Measurements from ENCODE around the gene SP100.
"Not testable (repeated sequence)": the region's sequence is repeated elsewhere in the genome, so short reads cannot be mapped to it uniquely, and the experiment has no call there.

The SP100 gene

GRCh38 chr2:230400454-230400853 lies 15.5 kb upstream of the SP100 start:
- H3K9me3 ChIP-seq (ENCODE audit: insufficient read depth, low read length) = no peaks in the 10 kb centered on the region; the same call in 1 of the 2 replicates
- no peak overlapping the region for H3K4me3 ChIP-seq (ENCODE audit: insufficient read depth, low read length, poor library complexity, severe bottlenecking)
- H3K4me2 ChIP-seq (ENCODE audit: low read depth, low read length, poor library complexity, severe bottlenecking) = no peak overlapping the region
- no peaks in the 10 kb centered on the region for H3F3A ChIP-seq (ENCODE audit: insufficient read depth)
- H3K9me2 ChIP-seq (replicated peaks; ENCODE audit: insufficient read depth, low read length) = no peaks in the 10 kb centered on the region
- H3K27me3 ChIP-seq (ENCODE audit: low read length) = no peaks in the 10 kb centered on the region
- H4K20me1 ChIP-seq (ENCODE audit: low read depth, low read length) = no peaks in the 10 kb centered on the region
- no peak overlapping the region for H2AFZ ChIP-seq (ENCODE audit: low read depth, low read length, severe bottlenecking)
- 0 out of 2 replicates have a peak, but pooled peaks cover 3% of the 10 kb centered on the region for H3K36me3 ChIP-seq (ENCODE audit: low read length)
- no peak overlapping the region for H3K27ac ChIP-seq (ENCODE audit: low read depth, low read length)
- H3K79me2 ChIP-seq (ENCODE audit: insufficient read depth, low read length) = no peaks in the 10 kb centered on the region
- TF ChIP-seq EZH2phosphoT487 (conservative IDR thresholded peaks at IDR 0.05; ENCODE audit: low read length) (no peak), CTCF (IDR thresholded peaks at IDR 0.05; ENCODE audit: insufficient read depth, low read length, poor library complexity, severe bottlenecking) (no peak)
- no peak overlapping the region for H3K9ac ChIP-seq (ENCODE audit: low read length)

- H3K4me3 ChIP-seq (ENCODE audit: insufficient read depth, low read length, poor library complexity, severe bottlenecking); H3K9me2 ChIP-seq (replicated peaks; ENCODE audit: insufficient read depth, low read length); H3K9me3 ChIP-seq (ENCODE audit: insufficient read depth, low read length); H3K9ac ChIP-seq (ENCODE audit: low read length); H2AFZ ChIP-seq (ENCODE audit: low read depth, low read length, severe bottlenecking); H3K36me3 ChIP-seq (ENCODE audit: low read length); H3K4me2 ChIP-seq (ENCODE audit: low read depth, low read length, poor library complexity, severe bottlenecking); H3K27ac ChIP-seq (ENCODE audit: low read depth, low read length); H3K27me3 ChIP-seq (ENCODE audit: low read length); H3F3A ChIP-seq (ENCODE audit: insufficient read depth); H3K79me2 ChIP-seq (ENCODE audit: insufficient read depth, low read length); H4K20me1 ChIP-seq (ENCODE audit: low read depth, low read length): not testable (repeated sequence)
Observed at GRCh38 chr2:230401026-230401425, 15.0 kb upstream of the SP100 start.

GRCh38 chr2:230403746-230404145 lies 12.3 kb upstream of the SP100 start:
- H3K36me3 ChIP-seq (ENCODE audit: low read length) = 0 out of 2 replicates have a peak, but pooled peaks cover 3% of the 10 kb centered on the region
- no peak overlapping the region for H3K9ac ChIP-seq (ENCODE audit: low read length)
- H3K9me3 ChIP-seq (ENCODE audit: insufficient read depth, low read length) = no peaks in the 10 kb centered on the region
- no peak for TF ChIP-seq EZH2phosphoT487 (conservative IDR thresholded peaks at IDR 0.05; ENCODE audit: low read length)
- TF ChIP-seq CTCF (IDR thresholded peaks at IDR 0.05; ENCODE audit: insufficient read depth, low read length, poor library complexity, severe bottlenecking) = no peak
- no peak overlapping the region for H3K4me2 ChIP-seq (ENCODE audit: low read depth, low read length, poor library complexity, severe bottlenecking)
- no peaks in the 10 kb centered on the region for H3K79me2 ChIP-seq (ENCODE audit: insufficient read depth, low read length)
- H3K27ac ChIP-seq (ENCODE audit: low read depth, low read length) = no peak overlapping the region
- H4K20me1 ChIP-seq (ENCODE audit: low read depth, low read length) = no peaks in the 10 kb centered on the region
- no peaks in the 10 kb centered on the region for H3K9me2 ChIP-seq (replicated peaks; ENCODE audit: insufficient read depth, low read length)
- H3F3A ChIP-seq (ENCODE audit: insufficient read depth) = no peaks in the 10 kb centered on the region
- H3K27me3 ChIP-seq (ENCODE audit: low read length) = no peaks in the 10 kb centered on the region
- H2AFZ ChIP-seq (ENCODE audit: low read depth, low read length, severe bottlenecking) = no peak overlapping the region
- no peak overlapping the region for H3K4me3 ChIP-seq (ENCODE audit: insufficient read depth, low read length, poor library complexity, severe bottlenecking)

- no peak overlapping the region for H2AFZ ChIP-seq (ENCODE audit: low read depth, low read length, severe bottlenecking)
- H3K36me3 ChIP-seq (ENCODE audit: low read length) = 0 out of 2 replicates have a peak, but pooled peaks cover 3% of the 10 kb centered on the region
- H3F3A ChIP-seq (ENCODE audit: insufficient read depth) = no peaks in the 10 kb centered on the region
- H3K27ac ChIP-seq (ENCODE audit: low read depth, low read length) = no peak overlapping the region
- no peaks in the 10 kb centered on the region for H3K27me3 ChIP-seq (ENCODE audit: low read length)
- no peak overlapping the region for H3K9ac ChIP-seq (ENCODE audit: low read length)
- no peaks in the 10 kb centered on the region for H3K79me2 ChIP-seq (ENCODE audit: insufficient read depth, low read length)
- no peak overlapping the region for H3K4me2 ChIP-seq (ENCODE audit: low read depth, low read length, poor library complexity, severe bottlenecking)
- H3K4me3 ChIP-seq (ENCODE audit: insufficient read depth, low read length, poor library complexity, severe bottlenecking) = no peak overlapping the region
- H3K9me3 ChIP-seq (ENCODE audit: insufficient read depth, low read length) = no peaks in the 10 kb centered on the region
- H4K20me1 ChIP-seq (ENCODE audit: low read depth, low read length) = no peaks in the 10 kb centered on the region
- TF ChIP-seq CTCF (IDR thresholded peaks at IDR 0.05; ENCODE audit: insufficient read depth, low read length, poor library complexity, severe bottlenecking) (no peak), EZH2phosphoT487 (conservative IDR thresholded peaks at IDR 0.05; ENCODE audit: low read length) (no peak)
- no peaks in the 10 kb centered on the region for H3K9me2 ChIP-seq (replicated peaks; ENCODE audit: insufficient read depth, low read length)
Observed at GRCh38 chr2:230405824-230406223, 10.2 kb upstream of the SP100 start.
